Mesendoderm (in vitro differentiated cells): Measurements from ENCODE around the gene PRPSAP1.

Source experiments
- DNase-seq: peaks from one replicate; pipeline ENCODE4 v3.0.0; 2013
- H2AK5ac ChIP-seq: 2 replicates; pipeline ENCODE4 v1.6.1; 2013; ENCODE audit warnings: low read length, inconsistent platforms
- H2BK120ac ChIP-seq: 2 replicates; pipeline ENCODE4 v1.6.1; 2013; ENCODE audit warnings: low read depth, mild to moderate bottlenecking, low read length, moderate library complexity, mixed read lengths
- H2BK15ac ChIP-seq: replicated peaks from 2 replicates; pipeline ENCODE4 v1.6.1; 2013; ENCODE audit warnings: low read depth, mild to moderate bottlenecking, moderate library complexity
- H2BK5ac ChIP-seq: 2 replicates; pipeline ENCODE4 v1.6.1; 2013; ENCODE audit warnings: low read length, inconsistent platforms
- H3K18ac ChIP-seq: 2 replicates; pipeline ENCODE4 v1.6.1; 2013; ENCODE audit warnings: mild to moderate bottlenecking, low read length, mixed read lengths
- H3K23ac ChIP-seq: one replicate; pipeline ENCODE4 v1.6.1; 2013; ENCODE audit warnings: low read length
- H3K27ac ChIP-seq: 2 replicates; pipeline ENCODE4 v1.5.1; 2013; ENCODE audit warnings: low read depth, mild to moderate bottlenecking, inconsistent platforms, low read length, moderate library complexity
- H3K27me3 ChIP-seq: 2 replicates; pipeline ENCODE4 v1.6.1; 2013; ENCODE audit warnings: low read length, control low read depth, mild to moderate bottlenecking, inconsistent platforms; ENCODE audit not compliant: insufficient read depth, poor library complexity
- H3K36me3 ChIP-seq: 2 replicates; pipeline ENCODE4 v1.6.1; 2013; ENCODE audit warnings: low read length, inconsistent platforms; ENCODE audit not compliant: control insufficient read depth, insufficient read depth
- H3K4ac ChIP-seq: one replicate; pipeline ENCODE4 v1.6.1; 2013; ENCODE audit warnings: low read depth, mild to moderate bottlenecking, low read length, moderate library complexity
- H3K4me1 ChIP-seq: 2 replicates; pipeline ENCODE4 v1.6.1; 2013; ENCODE audit warnings: low read depth, low read length, inconsistent platforms; ENCODE audit not compliant: control insufficient read depth
- H3K4me2 ChIP-seq: 2 replicates; pipeline ENCODE4 v1.6.1; 2013; ENCODE audit warnings: low read length
- H3K4me3 ChIP-seq: 2 replicates; pipeline ENCODE4 v1.5.1; 2013; ENCODE audit warnings: mild to moderate bottlenecking, low read length
- H3K56ac ChIP-seq: one replicate; pipeline ENCODE4 v1.6.1; 2013; ENCODE audit warnings: low read length
- H3K79me1 ChIP-seq: 2 replicates; pipeline ENCODE4 v1.6.1; 2013; ENCODE audit warnings: low read length, inconsistent platforms
- H3K79me2 ChIP-seq: 2 replicates; pipeline ENCODE4 v1.6.1; 2013; ENCODE audit warnings: mild to moderate bottlenecking, low read length; ENCODE audit not compliant: control insufficient read depth, insufficient read depth
- H3K9ac ChIP-seq: 2 replicates; pipeline ENCODE4 v1.6.1; 2013; ENCODE audit warnings: low read length, inconsistent platforms
- H4K5ac ChIP-seq: one replicate; pipeline ENCODE4 v1.6.1; 2013; ENCODE audit warnings: low read length
- H4K8ac ChIP-seq: one replicate; pipeline ENCODE4 v1.6.1; 2013; ENCODE audit warnings: low read depth, mild to moderate bottlenecking, control low read depth, low read length, moderate library complexity
- WGBS: extraction: QIAGEN DNeasy Blood & Tissue Kit; methylation state at CpG from one replicate; pipeline ENCODE4 v1.1.7; 2013; ENCODE audit warnings: low lambda C conversion rate, missing lambda C conversion rate; ENCODE audit not compliant: insufficient coverage; ENCODE audit errors: extremely low coverage; 5-methylcytosine and 5-hydroxymethylcytosine counted together

Gene PRPSAP1

DNA sequence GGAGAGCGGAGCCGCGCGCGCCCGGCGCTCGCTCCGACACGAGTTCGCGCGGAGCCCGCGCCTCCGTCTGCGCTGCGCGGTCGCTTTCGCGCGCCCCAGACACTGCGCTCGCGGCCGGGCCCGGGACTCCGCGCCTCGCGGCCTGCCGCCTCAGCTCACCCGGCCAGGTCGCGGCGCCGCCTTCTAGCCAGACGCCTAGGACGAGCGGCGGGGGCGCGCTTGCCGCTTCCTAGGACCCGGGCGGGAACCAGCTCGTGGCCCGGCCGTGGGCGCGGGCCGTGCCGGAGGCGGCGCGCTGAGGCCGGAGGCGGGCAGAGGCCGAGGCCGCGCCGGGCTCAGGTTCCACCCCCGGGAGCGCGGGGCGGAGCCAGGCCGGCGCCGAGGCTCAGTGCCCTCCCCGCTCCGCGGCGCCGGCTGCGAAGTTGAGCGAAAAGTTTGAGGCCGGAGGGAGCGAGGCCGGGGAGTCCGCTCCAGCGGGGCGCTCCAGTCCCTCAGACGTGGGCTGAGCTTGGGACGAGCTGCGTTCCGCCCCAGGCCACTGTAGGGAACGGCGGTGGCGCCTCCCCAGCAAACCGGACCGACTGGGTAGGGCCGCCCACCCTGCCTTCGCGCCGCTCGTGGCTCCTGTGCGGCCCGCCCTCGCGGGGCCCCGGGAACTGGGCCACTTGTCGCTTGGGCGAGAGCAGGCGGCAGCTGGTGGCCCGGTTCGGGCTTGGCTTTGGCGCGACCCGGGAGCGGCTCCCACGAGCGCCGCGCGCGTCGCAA, 30.7 kb upstream of the PRPSAP1 start, which contains the start of gene SPHK1:
SPHK1 (plus strand) TSS at position 388 of the 765 bp plus-strand sequence. CDS start 1,036 bp downstream, outside the sequence.
- Histone ChIP-seq H3K79me2 (no peaks in the 10 kb centered on the region), H4K5ac (no peak within 1 kb of the TSS), H2BK5ac (no peak within 1 kb of the TSS), H2BK15ac (no peak within 1 kb of the TSS), H3K27me3 (peaks cover 11% of the 10 kb centered on the region), H3K79me1 (no peaks in the 10 kb centered on the region), H3K4me1 (no peaks in the 10 kb centered on the region), H3K23ac (peak within 1 kb of the TSS; percentile 1), H3K9ac (peak within 1 kb of the TSS; percentile 76), H4K8ac (no peak within 1 kb of the TSS), H3K56ac (peak within 1 kb of the TSS; percentile 83), H3K4me2 (peak within 1 kb of the TSS; percentile 89), H2AK5ac (no peak within 1 kb of the TSS), H3K36me3 (no peaks in the 10 kb centered on the region), H3K4me3 (peak within 1 kb of the TSS; percentile 29), H3K4ac (no peak within 1 kb of the TSS), H3K18ac (peak within 1 kb of the TSS; percentile 29), H2BK120ac (no peak within 1 kb of the TSS), H3K27ac (no peak within 1 kb of the TSS)
- DNase-seq: peak; percentile 84
- no CpG with 5 or more reads among the region's 118 CpGs for WGBS

DNA sequence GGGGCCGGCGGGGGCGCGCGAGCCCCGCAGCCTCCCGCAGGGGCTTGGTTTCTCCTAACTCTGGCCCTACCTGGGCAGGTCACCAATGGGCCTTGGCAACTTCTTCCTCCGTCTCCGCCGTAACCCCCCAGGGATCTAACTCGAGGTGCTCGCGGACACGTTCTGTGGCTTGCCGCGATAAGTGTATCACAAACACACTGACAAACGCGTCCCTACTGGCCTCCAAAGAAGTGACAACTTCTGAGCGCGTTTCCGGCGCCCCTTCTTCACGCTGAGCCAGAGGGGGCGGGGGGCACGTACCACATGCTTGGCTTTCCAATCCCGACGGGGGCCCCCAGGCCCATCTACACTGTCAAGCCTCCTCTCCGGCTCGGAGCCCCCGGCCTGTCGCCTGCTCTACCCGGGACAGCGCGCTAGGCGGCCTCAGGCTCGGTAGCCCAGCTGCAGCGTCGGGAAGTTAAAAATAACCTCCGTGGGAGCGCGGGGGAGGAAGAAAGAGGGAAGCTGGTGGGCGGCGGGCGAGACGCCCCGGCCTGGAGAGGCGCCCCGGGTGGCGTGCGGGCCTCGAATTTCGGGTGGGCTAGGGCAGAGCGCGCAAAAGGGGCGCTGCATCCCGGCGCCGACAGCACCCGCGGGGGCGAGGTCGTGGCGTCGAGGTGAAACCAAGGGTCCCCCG, 30.0 kb upstream of the PRPSAP1 start:
- Histone ChIP-seq H3K18ac (peak overlapping the region; percentile 24), H3K4me1 (no peaks in the 10 kb centered on the region), H3K36me3 (no peaks in the 10 kb centered on the region), H3K27ac (no peak overlapping the region), H3K27me3 (peaks cover 11% of the 10 kb centered on the region), H3K56ac (peak overlapping the region; percentile 83), H3K79me2 (no peaks in the 10 kb centered on the region), H3K23ac (peak overlapping the region; percentile 1), H4K8ac (no peak overlapping the region), H3K4ac (no peak overlapping the region), H3K9ac (peak overlapping the region; percentile 76), H3K79me1 (no peaks in the 10 kb centered on the region), H3K4me2 (peak overlapping the region; percentile 89), H2BK120ac (no peak overlapping the region), H3K4me3 (peak overlapping the region; percentile 15), H2BK5ac (no peak overlapping the region), H2BK15ac (no peak overlapping the region), H2AK5ac (no peak overlapping the region), H4K5ac (no peak overlapping the region)
- DNase-seq: peak; percentile 78
- WGBS: no CpG with 5 or more reads among the region's 65 CpGs

DNA sequence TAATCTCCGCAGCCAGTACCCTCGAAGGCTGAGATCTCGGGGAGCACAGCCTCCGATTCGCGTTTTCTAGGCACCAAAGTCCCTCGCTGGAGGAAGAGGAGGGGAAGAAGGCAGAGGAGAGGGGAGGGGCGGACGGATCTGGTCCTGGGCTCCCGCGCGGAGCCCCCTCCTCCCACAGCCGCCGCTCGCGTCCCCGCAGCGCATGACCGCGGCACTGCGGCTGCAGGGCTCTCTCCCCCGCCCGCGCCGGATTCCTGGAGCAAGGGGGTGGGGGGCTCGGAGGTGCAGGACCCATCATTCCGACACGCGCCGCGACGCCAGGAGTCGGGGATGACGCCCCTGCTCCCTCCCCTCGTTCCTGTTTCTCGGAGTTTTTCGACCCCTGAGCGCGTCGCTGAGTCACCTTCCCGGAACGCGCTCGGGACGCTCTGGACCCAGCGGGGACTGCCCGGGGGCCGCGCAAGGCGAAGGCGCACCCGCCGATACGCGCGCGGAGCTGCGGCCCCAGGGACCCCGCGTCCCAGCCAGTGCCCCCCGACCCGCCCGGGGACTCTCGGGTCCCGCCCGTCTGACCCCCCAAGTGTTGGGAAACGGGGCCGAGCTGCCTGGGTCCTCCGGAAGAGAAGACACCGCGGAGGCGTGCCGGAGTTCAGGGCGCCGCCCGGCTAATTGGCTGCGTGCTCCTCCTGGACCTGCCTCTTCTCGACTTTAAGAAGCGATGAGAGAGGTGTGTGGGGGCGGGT, 29.3 kb upstream of the PRPSAP1 start:
- WGBS: no CpG with 5 or more reads among the region's 80 CpGs
- Histone ChIP-seq H3K4me2 (peak overlapping the region; percentile 89), H3K27ac (peak overlapping the region; percentile 58), H3K27me3 (peaks cover 11% of the 10 kb centered on the region), H2BK120ac (no peak overlapping the region), H4K8ac (no peak overlapping the region), H3K79me1 (no peaks in the 10 kb centered on the region), H2AK5ac (no peak overlapping the region), H3K4me1 (no peaks in the 10 kb centered on the region), H2BK5ac (no peak overlapping the region), H3K9ac (peak overlapping the region; percentile 63), H4K5ac (no peak overlapping the region), H2BK15ac (no peak overlapping the region), H3K36me3 (no peaks in the 10 kb centered on the region), H3K4ac (no peak overlapping the region), H3K4me3 (peak overlapping the region; percentile 14), H3K56ac (peak overlapping the region; percentile 75), H3K23ac (no peak overlapping the region), H3K18ac (peak overlapping the region; percentile 54), H3K79me2 (no peaks in the 10 kb centered on the region)
- DNase-seq: peak; percentile 85

DNA sequence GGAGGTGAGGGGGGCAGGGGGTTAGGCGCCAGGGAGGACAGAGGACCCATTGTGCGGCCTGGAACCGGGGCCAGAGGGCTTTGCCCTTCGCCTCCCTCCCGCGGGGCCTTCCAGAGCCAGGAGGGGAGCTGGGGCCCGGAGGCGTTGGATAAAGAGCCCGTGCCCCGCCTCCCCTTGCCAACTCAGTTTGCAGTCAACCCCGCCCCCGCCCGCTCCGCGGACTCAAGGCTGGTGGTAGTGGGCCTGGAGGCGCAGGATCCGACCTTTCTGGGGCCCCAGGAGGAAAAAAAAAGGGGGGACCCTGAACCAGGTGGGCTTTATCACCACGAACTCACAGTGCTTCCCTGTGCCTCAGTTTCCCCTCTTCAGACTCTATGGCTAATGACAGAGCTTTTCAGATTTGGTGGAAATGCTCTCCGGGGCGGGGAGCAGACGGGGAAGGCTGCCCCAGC, 28.7 kb upstream of the PRPSAP1 start:
- H4K8ac ChIP-seq: no peak overlapping the region
- H3K23ac ChIP-seq: no peak overlapping the region
- H2BK5ac ChIP-seq: no peak overlapping the region
- peak overlapping the region; percentile 33 for H3K18ac ChIP-seq
- H3K4me2 ChIP-seq: peak overlapping the region; percentile 89
- H3K79me1 ChIP-seq: no peaks in the 10 kb centered on the region
- H3K36me3 ChIP-seq: no peaks in the 10 kb centered on the region
- H3K4ac ChIP-seq: no peak overlapping the region
- H2AK5ac ChIP-seq: no peak overlapping the region
- peak overlapping the region; percentile 58 for H3K27ac ChIP-seq
- H3K27me3 ChIP-seq: peaks cover 11% of the 10 kb centered on the region
- no peaks in the 10 kb centered on the region for H3K4me1 ChIP-seq
- no peak overlapping the region for H4K5ac ChIP-seq
- H3K4me3 ChIP-seq: peak overlapping the region; percentile 14
- no peak overlapping the region for H2BK15ac ChIP-seq
- no peaks in the 10 kb centered on the region for H3K79me2 ChIP-seq
- H2BK120ac ChIP-seq: no peak overlapping the region
- WGBS: no CpG with 5 or more reads among the region's 21 CpGs
- peak overlapping the region; percentile 75 for H3K56ac ChIP-seq
- H3K9ac ChIP-seq: peak overlapping the region; percentile 63
- DNase-seq: peak; percentile 80

DNA sequence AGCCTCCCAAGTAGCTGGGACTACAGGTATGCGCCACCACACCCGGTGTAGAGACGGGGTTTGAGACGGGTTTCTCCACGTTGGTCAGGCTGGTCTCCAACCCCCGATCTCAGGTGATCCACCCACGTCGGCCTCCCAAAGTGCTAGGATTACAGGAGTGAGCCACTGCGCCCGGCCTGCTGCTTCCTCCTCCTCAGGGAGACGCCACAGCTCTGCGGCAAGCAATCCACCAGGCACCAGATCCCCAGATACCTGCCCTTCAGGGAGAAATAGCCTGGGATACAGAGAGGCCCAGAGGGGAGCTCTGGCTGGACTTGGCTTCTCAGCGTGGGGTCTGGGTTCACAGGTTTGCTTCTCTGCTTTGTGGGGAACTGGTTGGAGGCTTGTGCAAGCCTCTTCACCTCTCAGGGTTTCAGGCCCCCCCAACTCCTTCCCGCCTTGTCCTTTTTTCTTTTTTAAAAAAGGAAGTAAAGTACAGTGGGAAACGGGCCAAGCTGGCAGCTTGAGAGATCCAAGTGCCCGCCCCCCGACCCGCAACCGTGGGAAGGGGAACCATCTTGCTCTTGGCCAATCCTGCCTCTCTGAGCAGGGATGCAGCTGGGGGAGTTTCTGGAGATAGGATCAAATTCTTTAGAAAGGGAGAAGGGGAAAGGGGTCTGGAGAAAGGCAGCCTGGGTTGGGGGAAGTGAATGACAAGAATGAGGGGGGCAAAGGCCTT, 28.1 kb upstream of the PRPSAP1 start:
- H3K4me2 ChIP-seq: no peak overlapping the region
- no peak overlapping the region for H2AK5ac ChIP-seq
- no peaks in the 10 kb centered on the region for H3K79me1 ChIP-seq
- WGBS: no CpG with 5 or more reads among the region's 19 CpGs
- no peaks in the 10 kb centered on the region for H3K36me3 ChIP-seq
- H3K27ac ChIP-seq: peak overlapping the region; percentile 47
- H3K56ac ChIP-seq: peak overlapping the region; percentile 60
- no peak overlapping the region for H3K23ac ChIP-seq
- no peak overlapping the region for H2BK120ac ChIP-seq
- H2BK5ac ChIP-seq: no peak overlapping the region
- no peak overlapping the region for H3K4me3 ChIP-seq
- no peaks in the 10 kb centered on the region for H3K79me2 ChIP-seq
- no peaks in the 10 kb centered on the region for H3K4me1 ChIP-seq
- no peak overlapping the region for H4K5ac ChIP-seq
- H2BK15ac ChIP-seq: no peak overlapping the region
- H3K4ac ChIP-seq: no peak overlapping the region
- no peak overlapping the region for H3K18ac ChIP-seq
- no peak overlapping the region for H4K8ac ChIP-seq
- H3K27me3 ChIP-seq: peaks cover 11% of the 10 kb centered on the region
- DNase-seq: peak; percentile 46
- H3K9ac ChIP-seq: peak overlapping the region; percentile 24
